Pancreas (tissue), 10 donors: ENCODE data around the gene ELOF1. TPM values are rescaled to one million over a fixed set of nuclear protein-coding genes. Genes with fewer than 3 reads are reported as not detected.
A peak's percentile ranks its signal among the peaks of the same experiment; 100 is the strongest.
"Not testable (repeated sequence)": the region's sequence is repeated elsewhere in the genome, so short reads cannot be mapped to it uniquely, and the experiment has no call there.

ENCODE experiments used
- ATAC-seq, 4 donors: fragments of 200-7000 bp; cut with Tn5 transposase; one replicate each; pipeline versions ENCODE4 v1.8.0 to v1.9.1; 2020; ENCODE audit warnings: mild to moderate bottlenecking in 4 of 4, moderate library complexity in 4 of 4
- DNase-seq, 6 donors: peaks; one replicate each; pipeline ENCODE4 v3.0.0-alpha.2; 2020
- FAIRE-seq: peaks from 2 replicates; lab custom pipeline; 2012; peaks lifted over from hg19 to GRCh38; lab: Jason Lieb, UNC
- H3K27ac ChIP-seq, 4 donors: fragments of 200-600 bp; sonication (generic); 1 replicate in 3 of 4; 2 replicates in 1 of 4; pipeline versions ENCODE4 v1.5.0 to v1.8.0; 2020
- H3K27me3 ChIP-seq, 4 donors: fragments of 200-600 bp; one replicate each; pipeline ENCODE4 v1.8.0; 2021
- H3K36me3 ChIP-seq, 3 donors: fragments of 200-600 bp; sonication (generic) in 1 of 3; one replicate each; pipeline versions ENCODE4 v1.5.0 to v1.8.0; 2020 to 2021
- H3K4me1 ChIP-seq, 3 donors: fragments of 200-600 bp; one replicate each; pipeline ENCODE4 v1.8.0; 2021
- H3K4me3 ChIP-seq, 4 donors: fragments of 200-600 bp; sonication (generic) in 2 of 4; one replicate each; pipeline versions ENCODE4 v1.5.0 to v1.8.0; 2020 to 2021
- H3K9me3 ChIP-seq, 4 donors: fragments of 200-600 bp; one replicate each; pipeline ENCODE4 v1.8.0; 2021
- CTCF ChIP-seq, 4 donors: fragments of 200-600 bp; sonication (generic) in 3 of 4; IDR thresholded peaks; one replicate each; pipeline versions ENCODE4 v1.5.0 to v1.8.0; 2021; ENCODE audit warnings: antibody characterized with exemption in 4 of 4
- WGBS, 2 donors: extraction: QIAGEN DNeasy Blood & Tissue Kit; methylation state at CpG; one replicate each; pipeline ENCODE4 v1.1.7; 2013; 5-methylcytosine and 5-hydroxymethylcytosine counted together
- intact Hi-C, 3 donors: fragments of 100-400 bp; cut with DNase I; formaldehyde crosslinking; loops; one replicate each; pipeline versions ENCODE4 v1.11.1 to v1.14.2; 2022
- polyA plus RNA-seq, 2 donors: library from polyadenylated mRNA; stranded (reverse); fragments of 200-250 nt; gene quantifications; one replicate each; pipeline ENCODE4 v1.2.3, GENCODE V29; 2013
- total RNA-seq, 6 donors: library from RNA; stranded (reverse); fragmentation: NEBNext Ultra II Directional in 4 of 6; extraction: Animal tissue kit (Norgen Biotek cat#: 25700) in 4 of 6; gene quantifications; one replicate each; pipeline versions ENCODE4 v1.2.1 to v1.2.4, GENCODE V29; 2021 to 2023
- donor health status: healthy with polysubstance abuse.
- donor health status: DM: no; HTN: no; CAD: no; lungs with moderate emphysema.
- donor health status: DM: no; HTN: no; CAD: no.
- donor health status: control.
- donor health status: control.
- donor health status: Bipolar disorder and iron deficiency.
- donor health status: DM: yes; HTN: yes; CAD: no.
- donor health status: DM: no; HTN: no; CAD: no.
- donor health status: DM: no; HTN: no; CAD: no.
- donor health status: DM: yes; HTN: yes; CAD: no.

Gene ELOF1
- total and polyA plus RNA-seq, 8 donors: 25.0 to 63.4 (median 33.5) TPM

GRCh38 chr19:11570039-11570462, 11.0 kb upstream of the ELOF1 start:
- ATAC-seq (no peak), FAIRE-seq (no peak), DNase-seq (no peak)
- 73 to 80% methylated on average over 5 of the region's 5 CpGs for WGBS, 2 donors
- no peak for TF ChIP-seq CTCF (IDR thresholded peaks at IDR 0.05)
- Histone ChIP-seq H3K4me1 (no peaks in the 10 kb centered on the region), H3K27me3 (no peaks in the 10 kb centered on the region), H3K36me3 (no peaks in the 10 kb centered on the region), H3K4me3 (no peak overlapping the region), H3K9me3 (no peaks in the 10 kb centered on the region), H3K27ac (no peak overlapping the region)
- intact Hi-C loops: loop anchor here in 1 of 3 donors (10.0 kb wide), 1 partner anchor 75 kb away; no protein-coding TSS in a partner anchor

GRCh38 chr19:11566164-11566563, 7.1 kb upstream of the ELOF1 start:
- H3K27ac ChIP-seq: no peak overlapping the region
- no peaks in the 10 kb centered on the region for H3K4me1 ChIP-seq
- no peaks in the 10 kb centered on the region for H3K36me3 ChIP-seq
- FAIRE-seq (no peak), DNase-seq (no peak), ATAC-seq (no peak)
- H3K9me3 ChIP-seq: no peaks in the 10 kb centered on the region
- no peak overlapping the region for H3K4me3 ChIP-seq
- no peaks in the 10 kb centered on the region for H3K27me3 ChIP-seq
- intact Hi-C loops: no loop called here
- no peak for TF ChIP-seq CTCF (IDR thresholded peaks at IDR 0.05)
- WGBS, 2 donors: 94 to 95% methylated on average over 2 of the region's 2 CpGs

GRCh38 chr19:11565649-11565980, 6.6 kb upstream of the ELOF1 start:
- H3K4me3 ChIP-seq, H3K27ac ChIP-seq, DNase-seq, FAIRE-seq, H3K27me3 ChIP-seq, ATAC-seq, H3K36me3 ChIP-seq, H3K9me3 ChIP-seq, H3K4me1 ChIP-seq, intact Hi-C loops: not testable (repeated sequence)
- WGBS, 2 donors: 87 to 94% methylated on average over 5 of the region's 5 CpGs

- H3K4me1 ChIP-seq, ATAC-seq, H3K27me3 ChIP-seq, intact Hi-C loops, DNase-seq, FAIRE-seq, H3K9me3 ChIP-seq, H3K4me3 ChIP-seq, H3K27ac ChIP-seq, H3K36me3 ChIP-seq: not testable (repeated sequence)
- WGBS, 2 donors: 91% methylated on average over 6 of the region's 6 CpGs
Observed at GRCh38 chr19:11564082-11564807, 5.2 kb upstream of the ELOF1 start.

GRCh38 chr19:11563532-11563931, 4.5 kb upstream of the ELOF1 start:
- DNase-seq: no peak
- 84 to 89% methylated on average over 8 of the region's 8 CpGs for WGBS, 2 donors
- no peak for TF ChIP-seq CTCF (IDR thresholded peaks at IDR 0.05)

GRCh38 chr19:11560404-11561051, 1.5 kb upstream of the ELOF1 start:
- intact Hi-C loops: no loop called here
- Histone ChIP-seq H3K9me3 (no peaks in the 10 kb centered on the region), H3K4me3 (peak overlapping the region in 2 of 4 donors; percentile 91 to 92), H3K27ac (no peak overlapping the region), H3K27me3 (no peaks in the 10 kb centered on the region), H3K36me3 (no peaks in the 10 kb centered on the region), H3K4me1 (peaks cover 0 to 13% (median 6%) of the 10 kb centered on the region in 3 donors)
- ATAC-seq: peak; percentile 30 to 70 (median 56)
- no peak for FAIRE-seq
- 14% methylated on average over 9 of the region's 9 CpGs for WGBS, 2 donors
- peak in 3 of 4 donors; percentile 20 to 53 (median 49) for TF ChIP-seq CTCF (IDR thresholded peaks at IDR 0.05)
- DNase-seq: peak in 2 of 6 donors; percentile 42 to 43

More at GRCh38 chr19:11563532-11563931, 4.5 kb upstream of the ELOF1 start:
- intact Hi-C loops: no loop called here
- peaks cover 0 to 8% (median 0%) of the 10 kb centered on the region in 3 donors for H3K4me1 ChIP-seq
- H3K4me3 ChIP-seq: no peak overlapping the region
- no peaks in the 10 kb centered on the region for H3K36me3 ChIP-seq
- FAIRE-seq (no peak), ATAC-seq (no peak)
- H3K9me3 ChIP-seq: no peaks in the 10 kb centered on the region
- no peaks in the 10 kb centered on the region for H3K27me3 ChIP-seq
- H3K27ac ChIP-seq: no peak overlapping the region
